Type B pancreatic cell (in vitro differentiated cells): Measurements from ENCODE around the gene LIX1L. TPM values are rescaled to one million over a fixed set of nuclear protein-coding genes. Genes with fewer than 3 reads are reported as not detected.

Experiments used
- DNase-seq: peaks from one replicate; pipeline ENCODE4 v3.0.0; 2021; ENCODE audit warnings: mixed read lengths; ENCODE audit not compliant: unreplicated experiment; ENCODE audit errors: extremely low spot score
- H3K27ac Mint-ChIP-seq: 2 replicates; pipeline ENCODE4 v1.8.0; 2021; ENCODE audit warnings: mild to moderate bottlenecking, mixed read lengths
- H3K27me3 Mint-ChIP-seq: 2 replicates; pipeline ENCODE4 v1.8.0; 2021; ENCODE audit warnings: mixed read lengths
- H3K36me3 Mint-ChIP-seq: 2 replicates; pipeline ENCODE4 v1.8.0; 2021; ENCODE audit warnings: mixed read lengths
- H3K4me1 Mint-ChIP-seq: one replicate; pipeline ENCODE4 v1.8.0; 2021; ENCODE audit warnings: mixed read lengths; ENCODE audit not compliant: unreplicated experiment
- H3K4me3 Mint-ChIP-seq: 2 replicates; pipeline ENCODE4 v1.8.0; 2021; ENCODE audit warnings: mild to moderate bottlenecking, mixed read lengths
- H3K9me3 Mint-ChIP-seq: 2 replicates; pipeline ENCODE4 v1.8.0; 2021; ENCODE audit warnings: mixed read lengths
- CTCF ChIP-seq: fragments of 200-600 bp; sonication (generic); conservative IDR thresholded peaks from 2 replicates; pipeline ENCODE4 v1.5.0; 2021; ENCODE audit warnings: antibody characterized with exemption, mild to moderate bottlenecking
- total RNA-seq: library from RNA; stranded (reverse); gene quantifications from 2 replicates; pipeline ENCODE4 v1.2.1, GENCODE V29; 2021; ENCODE audit warnings: low replicate concordance

LIX1L gene
- total RNA-seq, 1 donor from 2014 or later = 24.2 TPM

- Mint-ChIP-seq H3K27ac (no peak overlapping the region), H3K27me3 (no peaks in the 10 kb centered on the region), H3K36me3 (peaks cover 3% of the 10 kb centered on the region), H3K9me3 (no peaks in the 10 kb centered on the region), H3K4me1 (peaks cover 5% of the 10 kb centered on the region), H3K4me3 (no peak overlapping the region)
- TF ChIP-seq CTCF = no peak
- no peak for DNase-seq
These were observed 49.2 kb downstream of the LIX1L start for GRCh38 chr1:145908653-145909052.

- peaks cover 5% of the 10 kb centered on the region for H3K4me1 Mint-ChIP-seq
- no peak for DNase-seq
- H3K27ac Mint-ChIP-seq = no peak overlapping the region
- H3K4me3 Mint-ChIP-seq = no peak overlapping the region
- no peak for TF ChIP-seq CTCF
- H3K36me3 Mint-ChIP-seq = peaks cover 3% of the 10 kb centered on the region
- no peaks in the 10 kb centered on the region for H3K27me3 Mint-ChIP-seq
- H3K9me3 Mint-ChIP-seq = no peaks in the 10 kb centered on the region
These were observed 50.7 kb downstream of the LIX1L start for GRCh38 chr1:145906954-145907753.

GRCh38 chr1:145901312-145902021 lies 56.4 kb downstream of the LIX1L start:
- no peaks in the 10 kb centered on the region for H3K4me1 Mint-ChIP-seq
- DNase-seq = no peak
- no peak overlapping the region for H3K4me3 Mint-ChIP-seq
- H3K36me3 Mint-ChIP-seq = peaks cover under 1% of the 10 kb centered on the region
- H3K27me3 Mint-ChIP-seq = no peaks in the 10 kb centered on the region
- H3K9me3 Mint-ChIP-seq = no peaks in the 10 kb centered on the region
- no peak for TF ChIP-seq CTCF
- no peak overlapping the region for H3K27ac Mint-ChIP-seq

GRCh38 chr1:145898756-145899155 lies 59.1 kb downstream of the LIX1L start:
- no peaks in the 10 kb centered on the region for H3K36me3 Mint-ChIP-seq
- H3K27me3 Mint-ChIP-seq = no peaks in the 10 kb centered on the region
- H3K4me1 Mint-ChIP-seq = no peaks in the 10 kb centered on the region
- no peak for TF ChIP-seq CTCF
- no peak overlapping the region for H3K27ac Mint-ChIP-seq
- DNase-seq = no peak
- H3K9me3 Mint-ChIP-seq = no peaks in the 10 kb centered on the region
- H3K4me3 Mint-ChIP-seq = no peak overlapping the region

GRCh38 chr1:145897969-145898368 lies 59.8 kb downstream of the LIX1L start:
- no peak overlapping the region for H3K4me3 Mint-ChIP-seq
- no peaks in the 10 kb centered on the region for H3K36me3 Mint-ChIP-seq
- H3K9me3 Mint-ChIP-seq = no peaks in the 10 kb centered on the region
- no peak for TF ChIP-seq CTCF
- no peak for DNase-seq
- H3K4me1 Mint-ChIP-seq = no peaks in the 10 kb centered on the region
- H3K27ac Mint-ChIP-seq = no peak overlapping the region
- no peaks in the 10 kb centered on the region for H3K27me3 Mint-ChIP-seq
